HL-60/S4 treated with phorbol 12-myristate 13-acetate at 8.2 ng/mL for 4 days and 3 days (cell line): ENCODE data around the gene CYP4F3.
"Not testable (repeated sequence)": the region's sequence is repeated elsewhere in the genome, so short reads cannot be mapped to it uniquely, and the experiment has no call there.

ENCODE experiments used
- in situ Hi-C: fragments of 300-500 bp; cut with MboI; formaldehyde crosslinking; loops from 2 replicates; pipeline ENCODE4 v1.15.0; 2022; ENCODE audit warnings: low sequenced_read_pairs

The CYP4F3 gene

GRCh38 chr19:15640294-15640903 lies at the start of gene CYP4F3:
Gene CYP4F3, plus strand, starts transcription at chr19:15640897. Its CDS starts 519 bp downstream, at chr19:15641416.
- in situ Hi-C loops, result loop anchor here (25.0 kb wide), 1 partner anchor 547 kb away; the partner anchor contains the start of genes AP1M1 and FAM32A

- in situ Hi-C loops, result no loop called here
Measured at GRCh38 chr19:15591796-15592195, 48.9 kb upstream of the CYP4F3 start.

GRCh38 chr19:15592506-15592905 lies 48.2 kb upstream of the CYP4F3 start:
- in situ Hi-C loops, result not testable (repeated sequence)

- in situ Hi-C loops, result not testable (repeated sequence)
Measured at GRCh38 chr19:15593766-15594165, 46.9 kb upstream of the CYP4F3 start.

GRCh38 chr19:15595069-15595468 lies 45.6 kb upstream of the CYP4F3 start:
- in situ Hi-C loops, result no loop called here

- in situ Hi-C loops, result not testable (repeated sequence)
Measured at GRCh38 chr19:15607978-15608925, 32.4 kb upstream of the CYP4F3 start.

GRCh38 chr19:15609261-15609660 lies 31.4 kb upstream of the CYP4F3 start:
- in situ Hi-C loops, result no loop called here

- in situ Hi-C loops, result no loop called here
Measured at GRCh38 chr19:15612342-15612741, 28.4 kb upstream of the CYP4F3 start.

- in situ Hi-C loops, result no loop called here
Measured at GRCh38 chr19:15613338-15613737, 27.4 kb upstream of the CYP4F3 start.

GRCh38 chr19:15614507-15615379 lies 26.0 kb upstream of the CYP4F3 start, which contains the start of gene CYP4F8:
Gene CYP4F8, plus strand, starts transcription at chr19:15615218. Its CDS starts 399 bp downstream, at chr19:15615617.
- in situ Hi-C loops, result no loop called here

- in situ Hi-C loops, result no loop called here
Measured at GRCh38 chr19:15615526-15615925, 25.2 kb upstream of the CYP4F3 start.

GRCh38 chr19:15616183-15616582 lies 24.5 kb upstream of the CYP4F3 start:
- in situ Hi-C loops, result no loop called here

- in situ Hi-C loops, result no loop called here
Measured at GRCh38 chr19:15616627-15617270, 23.9 kb upstream of the CYP4F3 start.

- in situ Hi-C loops, result no loop called here
Measured at GRCh38 chr19:15618321-15618720, 22.4 kb upstream of the CYP4F3 start.

GRCh38 chr19:15621801-15622200 lies 18.9 kb upstream of the CYP4F3 start:
- in situ Hi-C loops, result no loop called here

GRCh38 chr19:15622991-15623390 lies 17.7 kb upstream of the CYP4F3 start:
- in situ Hi-C loops, result no loop called here

GRCh38 chr19:15623711-15624318 lies 16.9 kb upstream of the CYP4F3 start:
- in situ Hi-C loops, result no loop called here

- in situ Hi-C loops, result loop anchor here (25.0 kb wide), 1 partner anchor 559 kb away; the partner anchor contains the start of genes AP1M1 and FAM32A
Measured at GRCh38 chr19:15628236-15629002, 12.3 kb upstream of the CYP4F3 start.
